GM11168 (cell line): ENCODE measurements around the gene STARD10.
"Not testable (repeated sequence)": the region's sequence is repeated elsewhere in the genome, so short reads cannot be mapped to it uniquely, and the experiment has no call there.

Experiments used
- in situ Hi-C: fragments of 300-500 bp; cut with MboI; formaldehyde crosslinking; loops from one replicate; pipeline ENCODE4 v1.12.0; 2022; ENCODE audit warnings: low sequenced_read_pairs; ENCODE audit not compliant: unreplicated experiment

Gene STARD10

DNA sequence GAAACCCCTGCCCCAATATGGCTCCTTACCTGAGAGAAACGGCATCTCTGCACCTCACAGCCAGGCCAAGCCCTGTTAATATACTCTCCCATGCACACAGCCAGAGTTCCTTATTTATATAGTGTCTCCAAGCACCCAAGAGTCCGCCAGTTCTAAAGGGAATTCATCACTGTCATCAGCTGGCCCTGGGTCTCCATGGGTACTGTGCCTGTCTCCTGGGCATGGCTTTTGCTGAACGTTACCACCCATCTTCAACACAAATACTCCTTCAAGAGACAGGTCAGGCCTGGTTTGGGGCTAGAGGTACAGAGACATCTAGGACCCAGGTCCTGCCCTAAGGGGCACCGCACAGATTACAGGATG lies 18.7 kb upstream of the STARD10 start:
- in situ Hi-C loops = no loop called here

GRCh38 chr11:72811686-72812085 lies 17.8 kb upstream of the STARD10 start:
- in situ Hi-C loops = not testable (repeated sequence)

GRCh38 chr11:72808331-72808798 lies 14.5 kb upstream of the STARD10 start:
- in situ Hi-C loops = no loop called here

DNA sequence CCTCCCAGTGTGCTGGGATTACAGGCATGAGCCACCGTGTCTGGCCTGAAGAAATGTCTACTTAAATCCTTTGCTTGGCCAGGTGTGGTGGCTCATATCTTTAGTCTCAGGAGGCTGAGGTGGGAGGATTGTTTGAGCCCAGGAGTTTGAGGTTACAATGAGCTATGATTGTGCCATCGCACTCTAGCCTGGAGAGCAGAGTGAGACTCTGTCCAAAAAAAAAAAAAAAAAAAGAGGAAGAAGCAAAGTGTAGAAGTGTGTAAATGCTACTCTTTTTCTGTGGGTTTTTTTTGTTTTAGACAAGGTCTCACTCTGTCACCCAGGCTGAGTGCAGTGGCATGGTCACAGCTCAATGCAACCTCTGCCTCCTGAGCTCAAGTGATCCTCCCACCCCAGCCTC lies 13.9 kb upstream of the STARD10 start:
- in situ Hi-C loops = no loop called here

DNA sequence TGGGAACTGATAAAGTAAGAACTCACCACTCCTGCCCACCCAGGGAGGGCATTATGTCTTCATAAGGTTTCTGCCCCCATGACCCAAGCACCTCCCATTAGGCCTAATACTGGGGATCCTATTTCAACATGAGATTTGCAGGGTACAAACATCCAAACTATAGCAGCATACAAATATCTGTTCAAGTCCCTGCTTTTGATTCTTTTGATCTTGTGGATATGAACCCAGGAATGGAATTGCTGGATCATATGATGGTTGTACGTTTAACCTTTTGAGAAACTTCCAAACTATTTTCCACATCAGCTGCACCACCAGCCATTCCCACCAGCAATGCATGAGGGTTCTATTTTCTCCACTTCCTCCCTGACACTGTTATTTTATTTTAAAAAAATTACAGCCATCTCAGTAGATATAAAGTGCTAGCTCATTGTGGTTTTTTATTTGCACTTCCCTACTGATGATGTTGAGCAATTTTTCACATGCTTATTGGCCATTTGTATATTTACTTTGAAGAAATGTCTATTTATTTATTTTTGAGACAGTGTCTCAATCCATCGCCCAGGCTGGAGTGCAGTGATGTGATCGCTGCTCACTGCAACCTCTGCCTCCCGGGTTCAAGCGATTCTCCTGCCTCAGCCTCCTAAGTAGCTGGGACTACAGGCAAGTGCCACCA lies 13.3 kb upstream of the STARD10 start:
- in situ Hi-C loops = no loop called here

DNA sequence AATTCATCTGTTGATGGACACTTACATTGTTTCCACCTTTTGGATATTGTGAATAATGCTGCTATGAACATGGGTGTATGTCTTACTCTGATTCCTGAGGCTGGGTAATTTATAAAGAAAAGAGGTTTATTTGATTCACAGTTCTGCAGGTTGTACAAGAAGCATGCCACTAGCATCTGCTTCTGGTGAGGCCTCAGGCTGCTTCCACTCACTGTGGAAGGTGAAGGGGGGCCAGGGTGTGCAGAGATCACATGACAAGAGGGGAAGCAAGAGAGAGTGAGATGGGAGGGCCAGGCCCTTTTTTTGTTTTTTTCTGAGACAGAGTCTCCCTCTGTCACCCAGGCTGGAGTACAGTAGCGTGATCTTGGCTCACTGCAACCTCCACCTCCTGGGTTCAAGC lies 12.5 kb upstream of the STARD10 start:
- in situ Hi-C loops = not testable (repeated sequence)

- in situ Hi-C loops = no loop called here
Measured at GRCh38 chr11:72805216-72805615, 11.4 kb upstream of the STARD10 start.

DNA sequence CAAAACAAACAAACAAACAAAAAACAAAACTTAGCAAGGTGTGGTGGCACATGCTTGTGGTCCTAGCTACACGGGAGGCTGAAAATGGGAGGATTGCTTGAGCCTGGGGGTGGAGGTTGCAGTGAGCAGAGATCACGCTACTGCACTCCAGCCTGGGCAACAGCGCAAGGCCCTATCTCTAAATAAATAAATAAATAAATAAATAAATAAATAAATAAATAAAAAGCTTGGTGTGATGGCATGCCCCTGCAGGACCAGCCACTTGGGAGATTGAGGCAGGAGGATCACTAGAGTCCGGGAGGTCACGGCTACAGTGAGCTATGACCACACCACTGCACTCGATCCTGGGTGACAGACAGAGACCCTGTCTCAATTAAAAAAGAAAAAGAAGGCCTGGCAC lies 9.0 kb upstream of the STARD10 start:
- in situ Hi-C loops = no loop called here

DNA sequence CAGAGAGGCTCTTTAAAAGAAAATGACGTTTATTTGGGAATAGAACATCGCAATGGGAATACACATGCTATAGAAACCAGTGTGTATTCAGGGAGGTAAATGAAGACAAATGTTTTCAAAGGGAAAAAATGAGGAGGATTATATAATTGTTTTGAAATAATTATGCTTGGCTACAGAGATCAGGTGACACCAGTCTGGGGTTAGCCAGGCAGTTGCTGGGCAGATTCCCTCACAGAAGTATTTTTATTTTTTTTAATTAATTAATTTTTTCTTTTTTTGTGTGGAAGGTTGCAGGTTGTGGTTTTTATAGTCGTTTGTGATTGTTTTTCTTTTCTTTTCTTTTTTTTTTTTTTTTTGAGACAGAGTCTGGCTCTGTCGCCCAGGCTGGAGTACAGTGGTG lies 5.6 kb upstream of the STARD10 start:
- in situ Hi-C loops = loop anchor here (5.0 kb wide), 1 partner anchor 72 kb away; no protein-coding TSS in a partner anchor

DNA sequence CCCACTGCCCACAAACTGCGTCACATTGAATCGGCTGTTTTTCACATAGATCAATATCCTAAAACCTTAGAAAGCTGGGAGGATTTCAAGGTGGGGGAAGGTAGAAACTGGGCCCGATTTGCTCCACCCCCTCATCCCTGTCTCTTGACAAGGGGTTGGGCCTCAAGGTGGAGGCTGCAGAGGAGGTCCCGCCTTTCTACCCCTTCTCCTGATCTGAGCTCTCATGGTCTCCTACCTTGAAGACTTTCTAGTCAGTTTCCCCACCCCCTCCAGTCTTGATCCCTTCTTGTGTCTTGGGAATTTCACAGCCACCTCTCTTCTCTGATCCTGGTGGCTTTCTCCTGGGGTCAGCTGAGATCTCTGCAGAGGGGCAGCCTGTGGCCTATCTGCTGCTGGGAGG lies 4.5 kb upstream of the STARD10 start:
- in situ Hi-C loops = loop anchor here (5.0 kb wide), 1 partner anchor 71 kb away; no protein-coding TSS in a partner anchor

DNA sequence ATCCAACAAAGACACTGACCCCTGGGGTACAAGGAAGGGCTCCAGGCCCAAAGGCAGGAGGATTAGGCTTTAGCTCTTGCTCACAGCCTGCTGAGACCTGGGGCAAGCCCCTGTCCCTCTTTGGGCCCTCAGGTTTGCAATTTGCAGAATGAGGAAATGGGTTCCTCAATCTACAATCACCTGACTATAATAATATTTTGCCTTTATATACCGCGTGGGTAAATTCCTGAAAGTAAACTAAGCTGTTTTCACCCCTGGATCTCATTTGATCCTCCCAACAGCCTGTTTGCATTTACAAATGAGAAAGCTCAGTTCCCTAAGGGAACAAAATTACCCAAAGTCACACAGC lies 797 bp downstream of the STARD10 start:
- in situ Hi-C loops = no loop called here

- in situ Hi-C loops = no loop called here
Measured at GRCh38 chr11:72792437-72793021, 1.3 kb downstream of the STARD10 start.

DNA sequence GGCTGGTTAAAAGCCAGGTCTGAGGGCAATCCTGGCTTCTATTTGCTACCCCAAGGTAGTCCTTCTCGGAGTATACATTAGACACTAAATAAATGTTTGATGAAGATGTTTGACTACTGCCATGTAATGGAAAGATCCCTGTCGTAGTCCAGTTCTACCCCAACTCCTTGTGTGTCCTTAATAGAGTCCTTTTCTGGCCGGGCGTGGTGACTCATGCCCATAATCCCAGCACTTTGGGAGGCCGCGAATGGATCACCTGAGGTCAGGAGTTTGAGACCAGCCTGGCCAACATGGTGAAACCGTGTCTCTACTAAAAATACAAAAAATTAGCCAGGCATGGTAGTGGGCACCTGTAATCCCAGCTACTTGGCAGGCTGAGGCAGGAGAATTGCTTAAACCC lies 2.6 kb downstream of the STARD10 start:
- in situ Hi-C loops = not testable (repeated sequence)

GRCh38 chr11:72789493-72790131 lies 4.2 kb downstream of the STARD10 start:
- in situ Hi-C loops = no loop called here

DNA sequence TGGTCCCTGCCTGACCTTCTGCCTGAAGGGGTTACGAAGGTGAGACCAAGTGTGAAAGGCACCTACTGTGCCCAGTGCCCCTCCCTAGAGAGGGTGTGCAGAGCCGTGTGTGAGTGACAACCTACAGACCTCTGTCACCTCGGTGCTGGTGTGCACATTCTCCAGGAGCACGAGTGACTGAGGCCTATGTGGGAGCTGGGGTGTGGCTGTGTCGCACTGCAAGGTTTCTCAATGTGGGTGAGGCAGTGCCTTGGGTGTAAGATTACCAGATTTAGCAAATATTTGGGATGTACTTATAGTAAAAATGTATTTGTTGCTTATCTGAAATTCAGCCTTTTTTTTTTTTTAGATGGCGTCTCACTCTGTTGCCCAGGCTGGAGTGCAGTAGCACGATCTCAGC lies 5.6 kb downstream of the STARD10 start:
- in situ Hi-C loops = no loop called here

GRCh38 chr11:72787216-72788104 lies 6.4 kb downstream of the STARD10 start:
- in situ Hi-C loops = no loop called here

- in situ Hi-C loops = no loop called here
Measured at GRCh38 chr11:72786305-72787215, 7.3 kb downstream of the STARD10 start.

DNA sequence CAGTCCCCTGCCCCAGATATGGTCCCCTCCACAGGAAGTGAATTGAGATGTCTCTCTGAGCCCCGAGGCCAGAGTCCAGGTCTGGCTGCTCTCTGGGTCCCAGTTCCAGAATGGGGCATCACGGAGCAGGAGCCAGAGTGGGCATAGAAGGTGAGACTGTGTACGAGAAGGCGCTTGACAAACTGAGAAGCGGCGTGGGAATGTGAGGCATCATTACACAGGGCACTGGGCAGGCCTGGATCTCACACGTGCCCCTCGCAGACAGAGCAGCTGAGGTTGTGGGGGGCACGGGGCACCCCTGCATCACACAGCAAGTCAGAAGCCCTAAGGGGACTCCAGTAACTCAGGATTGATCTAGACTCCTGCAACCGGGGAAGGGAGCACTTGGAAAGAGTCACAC lies 9.2 kb downstream of the STARD10 start:
- in situ Hi-C loops = no loop called here

GRCh38 chr11:72783144-72783905 lies 10.5 kb downstream of the STARD10 start:
- in situ Hi-C loops = no loop called here
